ENCODE results near the gene BCKDK.

DNA sequence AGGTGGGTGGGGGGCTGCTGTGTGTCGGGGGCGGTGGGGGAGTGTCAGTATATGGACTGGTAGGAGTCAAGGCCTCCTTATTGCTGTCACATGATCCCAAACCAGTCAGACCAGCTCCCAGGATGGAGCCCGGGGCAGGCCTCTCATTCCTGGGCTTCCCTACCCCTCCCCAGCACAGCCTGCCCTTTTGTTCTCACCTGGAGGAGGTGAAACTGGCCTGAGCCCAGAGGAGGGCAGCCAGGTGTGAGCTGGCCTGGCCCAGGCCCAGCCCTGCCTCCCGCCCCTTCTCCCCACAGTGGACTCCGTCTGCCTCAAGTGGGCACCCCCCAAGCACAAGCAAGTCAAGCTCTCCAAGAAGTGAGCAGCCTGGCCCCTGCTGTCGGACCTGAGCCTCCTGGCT is 22.7 kb downstream of the BCKDK start:
- TF ChIP-seq, protein P1, sequence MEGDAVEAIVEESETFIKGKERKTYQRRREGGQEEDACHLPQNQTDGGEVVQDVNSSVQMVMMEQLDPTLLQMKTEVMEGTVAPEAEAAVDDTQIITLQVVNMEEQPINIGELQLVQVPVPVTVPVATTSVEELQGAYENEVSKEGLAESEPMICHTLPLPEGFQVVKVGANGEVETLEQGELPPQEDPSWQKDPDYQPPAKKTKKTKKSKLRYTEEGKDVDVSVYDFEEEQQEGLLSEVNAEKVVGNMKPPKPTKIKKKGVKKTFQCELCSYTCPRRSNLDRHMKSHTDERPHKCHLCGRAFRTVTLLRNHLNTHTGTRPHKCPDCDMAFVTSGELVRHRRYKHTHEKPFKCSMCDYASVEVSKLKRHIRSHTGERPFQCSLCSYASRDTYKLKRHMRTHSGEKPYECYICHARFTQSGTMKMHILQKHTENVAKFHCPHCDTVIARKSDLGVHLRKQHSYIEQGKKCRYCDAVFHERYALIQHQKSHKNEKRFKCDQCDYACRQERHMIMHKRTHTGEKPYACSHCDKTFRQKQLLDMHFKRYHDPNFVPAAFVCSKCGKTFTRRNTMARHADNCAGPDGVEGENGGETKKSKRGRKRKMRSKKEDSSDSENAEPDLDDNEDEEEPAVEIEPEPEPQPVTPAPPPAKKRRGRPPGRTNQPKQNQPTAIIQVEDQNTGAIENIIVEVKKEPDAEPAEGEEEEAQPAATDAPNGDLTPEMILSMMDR (IDR thresholded peaks at IDR 0.05) = no peak
- TF ChIP-seq FOSL2 (IDR thresholded peaks at IDR 0.05; ENCODE audit: borderline replicate concordance, low read depth) (no peak), RXRA (IDR thresholded peaks at IDR 0.05; ENCODE audit: borderline replicate concordance, low read depth) (no peak), EP300 (IDR thresholded peaks at IDR 0.05; ENCODE audit: borderline replicate concordance in 1 of 2, low read depth in 1 of 2, low read length in 1 of 2) (no peak)
- TF ChIP-seq, protein P2, sequence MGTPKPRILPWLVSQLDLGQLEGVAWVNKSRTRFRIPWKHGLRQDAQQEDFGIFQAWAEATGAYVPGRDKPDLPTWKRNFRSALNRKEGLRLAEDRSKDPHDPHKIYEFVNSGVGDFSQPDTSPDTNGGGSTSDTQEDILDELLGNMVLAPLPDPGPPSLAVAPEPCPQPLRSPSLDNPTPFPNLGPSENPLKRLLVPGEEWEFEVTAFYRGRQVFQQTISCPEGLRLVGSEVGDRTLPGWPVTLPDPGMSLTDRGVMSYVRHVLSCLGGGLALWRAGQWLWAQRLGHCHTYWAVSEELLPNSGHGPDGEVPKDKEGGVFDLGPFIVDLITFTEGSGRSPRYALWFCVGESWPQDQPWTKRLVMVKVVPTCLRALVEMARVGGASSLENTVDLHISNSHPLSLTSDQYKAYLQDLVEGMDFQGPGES (IDR thresholded peaks at IDR 0.05; ENCODE audit: low read depth, low read length) = no peak
